22Rv1 (cell line): ENCODE data around the gene RAB2B.

Experiments used
- ZFX ChIP-seq: fragments of 450-650 bp; IDR thresholded peaks from 2 replicates; pipeline ENCODE4 v1.6.1; 2017; ENCODE audit warnings: antibody characterized with exemption, borderline replicate concordance
- TF ChIP-seq, protein P1 (sequence below): fragments of 450-650 bp; IDR thresholded peaks from 2 replicates; pipeline ENCODE4 v1.5.1; 2017; ENCODE audit warnings: mild to moderate bottlenecking

DNA sequence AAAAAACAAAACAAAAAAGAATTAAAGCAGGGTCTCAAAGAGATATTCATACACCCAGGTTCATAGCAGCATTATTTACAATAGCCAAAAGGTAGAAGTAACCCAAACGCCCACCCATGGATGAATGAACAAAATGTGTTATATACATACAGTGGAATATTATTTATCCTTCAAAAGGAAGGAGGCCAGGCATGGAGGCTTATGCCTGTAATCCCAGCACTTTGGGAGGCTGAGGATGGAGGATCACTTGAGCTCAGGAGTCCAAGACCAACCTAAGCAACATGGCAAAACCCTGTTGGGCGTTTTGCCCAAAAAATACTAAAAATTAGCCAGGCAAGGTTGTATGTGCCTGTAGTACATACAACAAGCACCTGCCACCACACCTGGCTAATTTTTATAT is 29.8 kb upstream of the RAB2B start:
- TF ChIP-seq, protein P1, sequence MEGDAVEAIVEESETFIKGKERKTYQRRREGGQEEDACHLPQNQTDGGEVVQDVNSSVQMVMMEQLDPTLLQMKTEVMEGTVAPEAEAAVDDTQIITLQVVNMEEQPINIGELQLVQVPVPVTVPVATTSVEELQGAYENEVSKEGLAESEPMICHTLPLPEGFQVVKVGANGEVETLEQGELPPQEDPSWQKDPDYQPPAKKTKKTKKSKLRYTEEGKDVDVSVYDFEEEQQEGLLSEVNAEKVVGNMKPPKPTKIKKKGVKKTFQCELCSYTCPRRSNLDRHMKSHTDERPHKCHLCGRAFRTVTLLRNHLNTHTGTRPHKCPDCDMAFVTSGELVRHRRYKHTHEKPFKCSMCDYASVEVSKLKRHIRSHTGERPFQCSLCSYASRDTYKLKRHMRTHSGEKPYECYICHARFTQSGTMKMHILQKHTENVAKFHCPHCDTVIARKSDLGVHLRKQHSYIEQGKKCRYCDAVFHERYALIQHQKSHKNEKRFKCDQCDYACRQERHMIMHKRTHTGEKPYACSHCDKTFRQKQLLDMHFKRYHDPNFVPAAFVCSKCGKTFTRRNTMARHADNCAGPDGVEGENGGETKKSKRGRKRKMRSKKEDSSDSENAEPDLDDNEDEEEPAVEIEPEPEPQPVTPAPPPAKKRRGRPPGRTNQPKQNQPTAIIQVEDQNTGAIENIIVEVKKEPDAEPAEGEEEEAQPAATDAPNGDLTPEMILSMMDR: no peak
- no peak for TF ChIP-seq ZFX
